DOHH2 (cell line): ENCODE measurements around the gene AKAP8L.
"Not testable (repeated sequence)": the region's sequence is repeated elsewhere in the genome, so short reads cannot be mapped to it uniquely, and the experiment has no call there.

Experiments
- H3F3A ChIP-seq: fragments of 200-600 bp; sonication (generic), shearing (Covaris generic); 2 replicates; pipeline ENCODE4 v1.6.0; 2016; ENCODE audit warnings: antibody characterized with exemption, mild to moderate bottlenecking; ENCODE audit not compliant: control insufficient read depth, insufficient read depth
- H3K27ac ChIP-seq: fragments of 200-600 bp; sonication (generic); 2 replicates; pipeline ENCODE4 v1.5.1; 2014; ENCODE audit warnings: low read depth, mild to moderate bottlenecking, low read length, moderate library complexity
- H3K27me3 ChIP-seq: fragments of 200-600 bp; sonication (generic); 2 replicates; pipeline ENCODE4 v1.6.1; 2014; ENCODE audit warnings: mild to moderate bottlenecking, low read length, mixed read lengths; ENCODE audit not compliant: control insufficient read depth
- H3K36me3 ChIP-seq: fragments of 200-600 bp; sonication (generic); 2 replicates; pipeline ENCODE4 v1.6.1; 2014; ENCODE audit warnings: mild to moderate bottlenecking, low read length, moderate library complexity, mixed read lengths; ENCODE audit not compliant: control insufficient read depth
- H3K4me1 ChIP-seq: fragments of 200-600 bp; sonication (generic); 2 replicates; pipeline ENCODE4 v1.6.1; 2014; ENCODE audit warnings: mild to moderate bottlenecking, low read length, mixed read lengths; ENCODE audit not compliant: control insufficient read depth
- H3K4me2 ChIP-seq: fragments of 200-600 bp; sonication (generic); 2 replicates; pipeline ENCODE4 v1.6.0; 2014; ENCODE audit warnings: mild to moderate bottlenecking, low read length, moderate library complexity
- H3K4me3 ChIP-seq: fragments of 200-600 bp; sonication (generic); 2 replicates; pipeline ENCODE4 v1.5.1; 2014; ENCODE audit warnings: mild to moderate bottlenecking, low read length, mixed read lengths
- H3K79me2 ChIP-seq: fragments of 200-600 bp; sonication (generic); 2 replicates; pipeline ENCODE4 v1.6.1; 2014; ENCODE audit warnings: mild to moderate bottlenecking, low read length, mixed read lengths; ENCODE audit not compliant: control insufficient read depth
- H3K9me2 ChIP-seq: fragments of 200-600 bp; sonication (generic); replicated peaks from 2 replicates; pipeline ENCODE4 v1.6.1; 2014; ENCODE audit warnings: mild to moderate bottlenecking, low read length, mixed read lengths; ENCODE audit not compliant: control insufficient read depth
- H3K9me3 ChIP-seq: fragments of 200-600 bp; sonication (generic); 2 replicates; pipeline ENCODE4 v1.6.1; 2014; ENCODE audit warnings: antibody characterized with exemption, low read length, mixed read lengths; ENCODE audit not compliant: control insufficient read depth, insufficient read depth
- H4K20me1 ChIP-seq: fragments of 200-600 bp; sonication (generic); 2 replicates; pipeline ENCODE4 v1.6.0; 2014; ENCODE audit warnings: low read depth, mild to moderate bottlenecking, antibody characterized with exemption, low read length, moderate library complexity; ENCODE audit not compliant: control insufficient read depth, insufficient read depth
- EZH2phosphoT487 ChIP-seq: fragments of 200-600 bp; sonication (generic); IDR thresholded peaks from 2 replicates; pipeline ENCODE4 v1.6.1; 2017; ENCODE audit warnings: borderline replicate concordance, mild to moderate bottlenecking, antibody characterized with exemption, low read length, moderate library complexity, mixed read lengths
- TF ChIP-seq, protein P1 (sequence below): fragments of 200-600 bp; sonication (generic); IDR thresholded peaks from one replicate; pipeline ENCODE4 v1.5.1; 2014; ENCODE audit warnings: antibody characterized with exemption, mild to moderate bottlenecking, low read depth, low read length; ENCODE audit not compliant: poor library complexity, severe bottlenecking

AKAP8L gene

DNA sequence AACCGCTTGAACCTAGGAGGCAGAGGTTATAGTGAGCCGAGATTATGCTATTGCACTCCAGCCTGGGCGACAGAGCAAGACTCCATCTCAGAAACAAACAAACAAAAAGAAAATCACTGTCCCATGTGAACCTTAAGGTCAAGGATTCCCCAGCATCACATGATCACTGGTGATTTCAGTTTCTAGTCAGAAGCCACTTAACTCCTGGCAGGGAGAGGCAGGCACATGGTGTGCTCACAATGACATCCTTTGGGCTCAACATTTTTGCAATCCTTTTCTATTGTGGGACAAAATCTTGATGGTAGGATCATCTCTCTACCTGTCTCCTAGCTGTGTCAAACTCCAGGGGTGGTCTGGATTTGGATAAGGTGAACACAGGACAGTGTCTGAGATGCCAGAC, 51.3 kb downstream of the AKAP8L start:
- Histone ChIP-seq H3K4me1 (no peaks in the 10 kb centered on the region), H3K4me2 (no peak overlapping the region), H3K9me3 (no peaks in the 10 kb centered on the region), H3K27ac (no peak overlapping the region), H3F3A (no peaks in the 10 kb centered on the region), H3K4me3 (no peak overlapping the region), H3K36me3 (peaks cover 71% of the 10 kb centered on the region), H3K79me2 (peaks cover 15% of the 10 kb centered on the region), H3K27me3 (no peaks in the 10 kb centered on the region), H4K20me1 (peaks cover 5% of the 10 kb centered on the region; the same call in 1 of the 2 replicates), H3K9me2 (no peaks in the 10 kb centered on the region)
- TF ChIP-seq, protein P1, sequence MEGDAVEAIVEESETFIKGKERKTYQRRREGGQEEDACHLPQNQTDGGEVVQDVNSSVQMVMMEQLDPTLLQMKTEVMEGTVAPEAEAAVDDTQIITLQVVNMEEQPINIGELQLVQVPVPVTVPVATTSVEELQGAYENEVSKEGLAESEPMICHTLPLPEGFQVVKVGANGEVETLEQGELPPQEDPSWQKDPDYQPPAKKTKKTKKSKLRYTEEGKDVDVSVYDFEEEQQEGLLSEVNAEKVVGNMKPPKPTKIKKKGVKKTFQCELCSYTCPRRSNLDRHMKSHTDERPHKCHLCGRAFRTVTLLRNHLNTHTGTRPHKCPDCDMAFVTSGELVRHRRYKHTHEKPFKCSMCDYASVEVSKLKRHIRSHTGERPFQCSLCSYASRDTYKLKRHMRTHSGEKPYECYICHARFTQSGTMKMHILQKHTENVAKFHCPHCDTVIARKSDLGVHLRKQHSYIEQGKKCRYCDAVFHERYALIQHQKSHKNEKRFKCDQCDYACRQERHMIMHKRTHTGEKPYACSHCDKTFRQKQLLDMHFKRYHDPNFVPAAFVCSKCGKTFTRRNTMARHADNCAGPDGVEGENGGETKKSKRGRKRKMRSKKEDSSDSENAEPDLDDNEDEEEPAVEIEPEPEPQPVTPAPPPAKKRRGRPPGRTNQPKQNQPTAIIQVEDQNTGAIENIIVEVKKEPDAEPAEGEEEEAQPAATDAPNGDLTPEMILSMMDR, result no peak
- TF ChIP-seq EZH2phosphoT487, result no peak

DNA sequence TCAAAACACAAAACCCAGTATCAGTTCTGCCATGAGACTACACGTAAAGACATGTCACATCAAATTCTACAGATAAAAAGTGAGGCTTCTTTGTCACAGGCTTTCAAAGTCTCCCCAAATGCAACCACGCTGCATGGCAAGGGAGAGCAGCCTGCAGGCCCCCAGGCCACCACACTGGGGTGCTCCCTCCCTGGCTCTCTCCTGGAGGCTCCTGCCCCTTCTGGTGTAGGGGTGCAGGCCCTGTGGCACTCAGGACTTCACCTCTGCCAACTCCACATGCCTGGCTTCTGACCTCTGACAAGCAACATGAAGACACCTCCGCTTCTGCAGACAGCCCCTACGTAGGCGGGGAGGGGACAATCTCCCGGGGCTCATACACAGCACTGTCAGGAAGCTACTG, 53.5 kb downstream of the AKAP8L start:
- peaks cover 68% of the 10 kb centered on the region for H3K36me3 ChIP-seq
- H3K4me2 ChIP-seq, result no peak overlapping the region
- H4K20me1 ChIP-seq, result no peaks in the 10 kb centered on the region
- H3K4me3 ChIP-seq, result no peak overlapping the region
- TF ChIP-seq, protein P1, result no peak
- no peak for TF ChIP-seq EZH2phosphoT487
- no peaks in the 10 kb centered on the region for H3F3A ChIP-seq
- H3K4me1 ChIP-seq, result no peaks in the 10 kb centered on the region
- no peaks in the 10 kb centered on the region for H3K9me3 ChIP-seq
- no peaks in the 10 kb centered on the region for H3K27me3 ChIP-seq
- no peak overlapping the region for H3K27ac ChIP-seq
- H3K79me2 ChIP-seq, result 0 out of 2 replicates have a peak, but pooled peaks cover 3% of the 10 kb centered on the region
- H3K9me2 ChIP-seq, result no peaks in the 10 kb centered on the region

DNA sequence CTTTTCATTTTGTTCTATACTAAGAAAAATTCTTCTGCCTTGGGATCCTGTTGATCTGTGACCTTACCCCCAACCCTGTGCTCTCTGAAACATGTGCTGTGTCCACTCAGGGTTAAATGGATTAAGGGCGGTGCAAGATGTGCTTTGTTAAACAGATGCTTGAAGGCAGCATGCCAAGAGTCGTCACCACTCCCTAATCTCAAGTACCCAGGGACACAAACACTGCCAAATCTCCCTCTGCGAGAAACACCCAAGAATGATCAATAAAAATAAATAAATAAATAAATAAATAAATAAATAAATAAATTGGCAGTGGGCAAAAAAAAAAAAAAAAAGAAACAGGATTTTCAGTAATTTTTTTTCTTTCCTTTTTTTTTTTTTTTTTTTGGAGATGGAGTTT, 55.0 kb downstream of the AKAP8L start:
- H3F3A ChIP-seq, H3K9me2 ChIP-seq, H3K4me3 ChIP-seq, H4K20me1 ChIP-seq, H3K79me2 ChIP-seq, H3K4me1 ChIP-seq, H3K9me3 ChIP-seq, H3K27me3 ChIP-seq, H3K27ac ChIP-seq, H3K4me2 ChIP-seq: not testable (repeated sequence)
- H3K36me3 ChIP-seq, result peaks cover 64% of the 10 kb centered on the region

DNA sequence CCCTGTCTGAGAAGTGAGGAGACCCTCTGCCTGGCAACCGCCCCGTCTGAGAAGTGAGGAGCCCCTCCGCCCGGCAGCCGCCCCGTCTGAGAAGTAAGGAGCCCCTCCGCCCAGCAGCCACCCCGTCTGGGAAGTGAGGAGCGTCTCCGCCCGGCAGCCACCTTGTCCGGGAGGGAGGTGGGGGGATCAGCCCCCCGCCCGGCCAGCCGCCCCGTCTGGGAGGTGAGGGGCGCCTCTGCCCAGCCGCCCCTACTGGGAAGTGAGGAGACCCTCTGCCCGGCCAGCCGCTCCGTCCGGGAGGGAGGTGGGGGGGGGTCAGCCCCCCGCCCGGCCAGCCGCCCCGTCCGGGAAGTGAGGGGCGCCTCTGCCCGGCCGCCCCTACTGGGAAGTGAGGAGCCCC, 55.7 kb downstream of the AKAP8L start:
- H3K9me3 ChIP-seq, H3K4me2 ChIP-seq, H3K79me2 ChIP-seq, H3F3A ChIP-seq, H4K20me1 ChIP-seq, H3K9me2 ChIP-seq, H3K27ac ChIP-seq, H3K27me3 ChIP-seq, H3K4me3 ChIP-seq, H3K4me1 ChIP-seq: not testable (repeated sequence)
- H3K36me3 ChIP-seq, result peaks cover 64% of the 10 kb centered on the region

DNA sequence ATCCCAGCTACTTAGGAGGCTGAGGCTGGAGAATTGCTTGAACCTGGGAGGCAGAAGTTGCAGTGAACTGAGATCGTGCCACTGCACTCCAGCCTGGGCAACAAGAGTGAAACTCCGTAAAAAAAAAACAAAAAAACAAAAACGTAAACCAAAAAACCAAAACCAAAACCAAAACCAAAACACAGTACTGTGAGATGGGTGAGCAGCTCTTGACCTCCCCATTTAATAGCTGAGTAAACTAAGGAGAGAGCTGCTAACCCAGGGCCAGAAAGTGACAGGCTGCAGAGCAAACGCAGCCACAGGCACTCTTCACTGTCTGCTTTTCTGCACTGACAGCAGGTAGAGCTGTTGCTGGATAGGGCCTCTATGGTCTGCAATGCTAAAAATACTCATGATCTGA, 58.8 kb downstream of the AKAP8L start:
- H4K20me1 ChIP-seq, H3K4me1 ChIP-seq, H3K4me2 ChIP-seq, H3F3A ChIP-seq, H3K9me2 ChIP-seq, H3K9me3 ChIP-seq, H3K4me3 ChIP-seq, H3K27ac ChIP-seq, H3K79me2 ChIP-seq, H3K27me3 ChIP-seq: not testable (repeated sequence)
- H3K36me3 ChIP-seq, result peaks cover 58% of the 10 kb centered on the region
